Umbilical cord (tissue), 2 donors: ENCODE data around the gene PDZK1. TPM values are rescaled to one million over a fixed set of nuclear protein-coding genes. Genes with fewer than 3 reads are reported as not detected.
A peak's percentile ranks its signal among the peaks of the same experiment; 100 is the strongest.
"Not testable (repeated sequence)": the region's sequence is repeated elsewhere in the genome, so short reads cannot be mapped to it uniquely, and the experiment has no call there.

ENCODE experiments used
- DNase-seq: peaks from one replicate; pipeline ENCODE4 v3.0.0-alpha.2; 2015; ENCODE audit warnings: low spot score
- total RNA-seq: library from RNA; depleted of rRNA; stranded (reverse); fragments of >200 nt; gene quantifications from one replicate; pipeline ENCODE4 v1.2.3, GENCODE V29; 2014; ENCODE audit warnings: low replicate concordance; ENCODE audit not compliant: insufficient read depth

The PDZK1 gene
- total RNA-seq = 16.6 TPM

DNA sequence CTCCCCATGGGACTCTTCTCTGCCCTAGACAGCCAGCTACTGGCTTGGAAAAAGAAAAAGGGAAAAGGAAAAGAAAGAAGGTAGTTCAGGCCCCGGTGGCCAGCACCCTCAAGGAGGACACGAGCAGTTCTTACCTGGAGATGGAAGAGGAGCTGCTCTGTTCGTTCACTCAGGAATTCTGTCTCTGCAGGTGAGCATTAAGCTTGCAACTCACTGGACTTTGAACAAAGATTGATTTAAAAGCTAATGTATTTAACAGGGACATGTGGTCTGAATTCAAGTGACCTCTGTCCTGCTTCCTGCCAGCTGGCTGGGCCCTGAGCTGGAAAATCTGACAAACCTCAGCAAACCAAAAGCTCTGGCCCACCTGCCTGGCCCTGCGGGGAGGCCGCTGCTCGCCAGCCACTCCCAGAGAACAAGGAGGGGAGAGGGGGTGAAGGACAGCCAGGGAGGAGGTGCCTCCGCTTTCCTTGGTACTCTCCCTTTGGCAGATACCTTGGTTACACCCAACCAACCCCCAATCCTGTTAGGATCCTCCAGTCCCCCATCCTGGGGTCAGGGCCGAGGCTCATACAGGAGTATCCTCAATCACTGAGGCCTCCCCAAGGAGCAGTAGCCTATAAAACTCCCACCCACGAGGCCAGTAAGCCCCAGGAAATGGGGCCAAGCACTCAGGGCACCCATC, at the start of gene PDZK1:
TSS of gene PDZK1 (minus strand) at position 186 of the 685 bp plus-strand sequence. CDS start 19,347 bp downstream, outside the sequence.
- no peak for DNase-seq

- peak; percentile 86 for DNase-seq
Measured at GRCh38 chr1:145751491-145752037, 44.4 kb upstream of the PDZK1 start.

DNA sequence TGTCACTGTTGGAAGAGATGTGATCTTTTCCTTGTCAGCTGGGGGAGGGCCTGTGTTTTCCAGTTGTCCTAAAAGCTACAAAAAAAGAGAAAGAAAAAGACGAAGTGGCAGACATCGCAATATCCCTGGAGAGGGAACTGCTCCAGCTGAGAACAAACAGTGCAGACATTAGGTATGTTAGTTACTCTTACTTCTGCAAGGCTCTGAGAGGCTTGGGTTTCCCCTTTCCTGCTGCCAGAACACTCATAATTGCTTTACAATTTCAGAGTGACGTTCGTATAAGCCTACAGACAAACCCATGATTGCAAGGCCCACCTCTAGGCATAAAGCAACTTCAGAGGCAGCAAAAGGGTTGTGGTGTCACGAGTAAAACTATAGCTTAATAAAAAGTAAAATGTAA, 43.3 kb upstream of the PDZK1 start:
- no peak for DNase-seq

- DNase-seq = no peak
Measured at GRCh38 chr1:145747398-145748247, 40.5 kb upstream of the PDZK1 start.

DNA sequence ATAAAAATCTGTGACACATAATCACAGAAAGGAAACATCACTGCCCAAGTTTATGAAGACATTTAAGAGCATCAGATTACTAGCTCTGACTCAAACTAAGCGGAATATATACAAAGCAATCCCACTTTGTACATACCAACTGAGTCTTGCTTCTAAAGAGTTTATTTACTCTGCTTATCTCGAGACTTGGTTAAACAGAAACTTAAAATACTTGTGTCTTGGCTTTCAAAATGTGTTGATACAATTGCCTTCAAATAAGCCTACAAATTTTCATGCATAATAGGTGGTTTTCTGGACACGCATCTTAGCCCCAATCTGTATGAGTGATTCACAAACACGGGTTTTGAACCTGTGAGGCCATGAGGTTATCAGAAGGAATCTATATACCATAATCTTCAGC, 33.1 kb upstream of the PDZK1 start:
- no peak for DNase-seq

DNA sequence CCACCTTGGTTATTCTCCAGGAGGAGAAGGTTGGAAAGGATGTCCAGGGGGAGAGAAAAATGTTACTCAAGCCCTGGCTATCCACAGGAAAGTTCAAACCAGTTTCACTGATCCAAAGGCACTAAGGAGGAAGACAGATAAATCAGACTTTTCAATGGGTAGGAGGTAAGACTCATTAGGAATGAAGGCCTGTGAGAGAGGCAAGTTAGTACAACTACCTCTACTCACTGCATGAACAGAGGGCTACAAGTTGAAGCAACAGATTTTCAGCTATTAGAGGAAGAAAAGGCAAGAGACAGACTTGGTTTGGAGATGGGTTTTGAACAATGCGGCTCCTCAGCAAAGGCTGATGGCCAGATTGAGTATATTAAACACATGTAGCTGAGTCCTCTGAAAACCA, 29.0 kb upstream of the PDZK1 start:
- DNase-seq = no peak

- DNase-seq = no peak
Measured at GRCh38 chr1:145730900-145731299, 23.7 kb upstream of the PDZK1 start.

- DNase-seq = no peak
Measured at GRCh38 chr1:145730467-145730866, 23.3 kb upstream of the PDZK1 start.

GRCh38 chr1:145729666-145730436, 22.7 kb upstream of the PDZK1 start:
- DNase-seq = no peak

GRCh38 chr1:145729196-145729595, 22.0 kb upstream of the PDZK1 start:
- no peak for DNase-seq

DNA sequence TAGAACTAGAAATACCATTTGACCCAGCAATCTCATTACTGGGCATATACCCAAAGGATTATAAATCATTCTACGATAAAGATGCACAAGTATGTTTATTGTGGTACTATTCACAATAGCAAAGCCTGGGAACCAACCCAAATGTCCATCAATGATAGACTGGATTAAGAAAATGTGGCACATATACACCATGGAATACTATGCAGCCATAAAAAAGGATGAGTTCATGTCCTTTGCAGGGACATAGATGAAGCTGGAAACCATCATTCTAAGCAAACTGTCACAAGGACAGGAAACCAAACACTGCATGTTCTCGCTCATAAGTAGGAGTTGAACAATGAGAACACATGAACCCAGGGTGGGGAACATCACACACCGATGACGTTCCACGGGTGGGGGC, 19.0 kb upstream of the PDZK1 start:
- not testable (repeated sequence) for DNase-seq

DNA sequence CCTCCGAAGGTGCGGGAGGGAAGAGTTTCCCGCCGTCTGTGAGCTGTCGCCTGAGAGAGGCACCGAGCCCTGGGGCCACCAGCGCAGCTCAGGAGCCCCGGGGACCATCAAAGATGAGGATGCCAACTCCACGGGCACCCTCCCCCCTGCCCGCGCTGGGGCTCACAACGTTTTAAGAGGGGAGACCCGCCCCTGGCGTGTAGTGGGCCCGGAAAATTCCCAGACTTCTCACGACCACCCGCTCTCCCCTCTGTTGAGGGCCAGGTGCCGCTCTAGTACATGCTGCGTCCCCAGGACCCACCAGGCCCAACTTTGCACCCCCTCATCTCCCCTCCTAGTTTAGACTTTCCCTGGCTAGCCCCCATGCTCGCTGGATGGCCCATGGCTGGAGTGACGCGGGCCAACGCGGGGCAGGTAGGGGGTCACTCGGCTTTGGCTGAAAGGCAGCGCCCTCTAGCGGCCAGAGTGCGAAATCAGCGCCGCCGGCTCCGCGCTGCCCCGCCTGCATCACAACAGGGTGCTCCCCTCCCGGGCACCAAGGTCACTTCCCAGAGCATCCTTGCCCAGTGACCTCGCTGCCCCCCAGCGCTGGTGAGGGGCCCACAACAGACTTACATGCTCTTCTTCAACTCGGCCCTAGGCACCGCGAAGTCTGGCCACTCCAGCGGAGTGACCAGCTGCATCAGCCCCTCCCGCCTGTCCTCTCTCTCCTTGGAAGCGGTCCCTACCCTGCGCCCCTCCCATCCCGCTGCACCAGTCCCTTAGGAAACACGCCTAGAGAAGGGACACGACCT, 13.9 kb upstream of the PDZK1 start:
- peak; percentile 28 for DNase-seq

GRCh38 chr1:145720556-145720877, 13.3 kb upstream of the PDZK1 start:
- DNase-seq = no peak

GRCh38 chr1:145719230-145720079, 12.3 kb upstream of the PDZK1 start, which contains the start of gene CD160:
Gene CD160, plus strand, starts transcription at chr1:145719499. Its CDS starts 8,829 bp downstream, at chr1:145728328.
- DNase-seq = no peak

- DNase-seq = not testable (repeated sequence)
Measured at GRCh38 chr1:145718465-145718864, 11.3 kb upstream of the PDZK1 start.

DNA sequence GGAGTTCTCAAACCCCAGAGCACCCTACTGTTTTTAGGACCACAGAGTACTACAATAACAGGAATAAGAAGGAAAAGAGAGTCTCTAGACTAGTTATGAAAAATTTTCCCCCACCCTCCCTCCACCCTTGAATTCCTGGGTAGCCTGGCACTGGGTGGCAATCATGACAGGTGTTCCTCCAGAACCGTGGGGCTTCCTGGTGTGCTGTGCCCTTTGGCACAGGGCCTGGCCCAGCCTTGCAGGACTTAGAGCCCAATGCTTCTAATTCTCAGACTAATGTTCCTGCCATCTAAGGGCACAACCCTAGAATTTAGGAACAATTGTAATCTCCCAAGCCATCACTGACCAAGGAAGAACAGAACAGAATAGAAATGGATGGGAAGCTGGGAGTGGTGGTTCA, 10.7 kb upstream of the PDZK1 start:
- DNase-seq = no peak

- no peak for DNase-seq
Measured at GRCh38 chr1:145716641-145717345, 9.6 kb upstream of the PDZK1 start.

- no peak for DNase-seq
Measured at GRCh38 chr1:145714524-145715111, 7.5 kb upstream of the PDZK1 start.

DNA sequence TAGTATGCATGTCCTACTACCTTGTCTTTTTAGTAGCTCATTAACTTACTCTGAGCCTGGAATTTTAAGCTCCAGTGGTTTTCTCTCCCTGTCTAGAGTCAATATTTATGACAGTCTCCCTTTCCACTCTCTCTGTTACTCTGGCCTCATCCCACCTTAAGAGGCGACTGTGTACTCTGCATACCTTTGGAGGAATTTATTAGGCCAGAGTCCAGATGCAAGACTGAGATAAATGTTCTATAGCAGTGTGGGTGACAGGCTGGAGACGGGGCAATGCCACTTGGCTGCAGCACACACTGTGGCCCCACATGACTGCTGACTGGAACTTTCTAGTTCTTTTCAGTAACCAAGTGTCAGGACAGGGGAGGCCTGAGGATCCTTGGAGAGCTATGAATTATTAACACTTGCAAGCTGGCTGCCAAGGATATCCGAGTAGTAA, 4.1 kb upstream of the PDZK1 start:
- no peak for DNase-seq
